DMS153 treated with DMSO at 0.1 percent for 48 hours (cell line): Measurements from ENCODE around the gene HOXB6.

Source experiments
- DNase-seq: peaks from one replicate; lab custom pipeline; 2025; ENCODE audit not compliant: unreplicated experiment; lab: John Stamatoyannopoulos, UW

The HOXB6 gene

GRCh38 chr17:48634493-48635208, 29.9 kb upstream of the HOXB6 start:
- DNase-seq, result no peak

GRCh38 chr17:48633266-48633677, 28.5 kb upstream of the HOXB6 start:
- DNase-seq, result no peak

DNA sequence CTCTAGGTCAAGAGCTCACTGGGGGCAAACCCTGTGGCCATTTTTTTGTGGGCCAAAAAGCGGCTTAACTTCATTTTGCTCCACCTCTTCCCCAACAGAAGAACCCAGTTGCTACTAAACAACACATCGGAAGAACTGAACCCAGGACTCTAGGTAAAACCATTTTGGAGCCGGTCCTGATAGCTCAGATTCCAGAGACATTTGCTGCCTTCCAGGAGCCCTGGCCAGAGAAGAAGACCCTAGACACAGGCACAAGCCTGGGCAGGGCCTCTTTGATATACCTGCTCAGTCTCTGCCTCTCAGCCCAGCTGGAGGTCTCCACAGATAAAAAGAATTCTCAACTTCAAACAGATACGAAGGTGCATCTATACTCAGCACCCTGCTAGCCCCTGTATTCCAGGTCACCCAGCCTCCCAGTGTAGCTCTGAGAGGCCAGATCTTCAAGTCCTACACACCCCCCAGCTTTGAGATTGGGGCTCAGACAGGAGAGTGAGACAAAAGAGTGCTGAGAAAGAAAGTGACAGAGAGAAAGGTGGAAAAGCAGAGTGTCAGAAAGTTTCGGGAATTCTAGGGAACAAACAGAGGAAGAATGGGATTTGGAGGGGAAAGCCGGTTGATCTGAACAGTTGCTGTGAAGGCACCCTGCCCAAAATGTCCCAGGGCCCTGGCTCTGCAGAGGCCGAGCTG, 27.9 kb upstream of the HOXB6 start:
- no peak for DNase-seq

GRCh38 chr17:48631693-48632578, 27.1 kb upstream of the HOXB6 start:
- no peak for DNase-seq

DNA sequence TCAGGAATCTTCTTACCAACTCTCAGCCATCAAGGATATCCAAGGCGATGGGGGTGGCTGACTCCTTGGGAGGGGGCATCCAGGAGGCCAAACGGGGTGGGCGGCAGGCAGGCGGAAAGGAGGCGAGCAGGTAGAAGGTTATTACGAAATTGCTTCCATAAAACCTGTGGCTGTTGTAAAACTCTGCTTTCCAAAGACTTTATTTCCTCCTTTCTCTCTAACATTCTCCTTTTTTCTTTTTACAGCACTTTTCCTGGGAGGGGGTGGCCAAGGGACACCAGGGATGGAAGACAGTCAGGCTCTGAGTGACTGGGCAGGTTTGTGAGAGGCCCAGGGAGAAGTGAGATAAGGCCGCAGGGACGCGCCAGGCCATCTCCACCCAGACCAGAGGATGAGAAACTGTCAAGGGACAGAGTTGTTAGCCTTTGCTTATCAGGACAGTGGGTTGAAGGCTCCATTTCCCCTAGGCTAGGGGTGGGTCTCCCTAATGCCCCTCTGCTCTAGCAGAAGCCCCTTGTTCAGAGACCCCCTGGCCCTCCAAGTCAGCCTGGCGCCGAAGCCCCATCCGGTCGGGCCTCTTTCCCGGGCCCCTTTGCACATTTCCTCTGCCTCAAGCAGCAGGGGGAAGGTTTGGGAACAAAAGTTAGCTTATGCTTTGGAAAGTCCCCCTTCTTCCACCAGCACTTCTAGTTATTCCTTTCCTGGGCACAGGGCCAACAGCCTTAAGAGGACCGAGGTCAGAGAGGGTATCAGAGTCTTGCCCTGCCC, 26.3 kb upstream of the HOXB6 start:
- no peak for DNase-seq

GRCh38 chr17:48630009-48630924, 25.5 kb upstream of the HOXB6 start:
- DNase-seq, result no peak

GRCh38 chr17:48629411-48629759, 24.6 kb upstream of the HOXB6 start:
- DNase-seq, result no peak

- DNase-seq, result no peak
Measured at GRCh38 chr17:48628649-48629410, 24.0 kb upstream of the HOXB6 start.

- no peak for DNase-seq
Measured at GRCh38 chr17:48627623-48628521, 23.1 kb upstream of the HOXB6 start.

- DNase-seq, result no peak
Measured at GRCh38 chr17:48627118-48627597, 22.4 kb upstream of the HOXB6 start.

GRCh38 chr17:48626245-48627117, 21.7 kb upstream of the HOXB6 start, which contains the start of gene HOXB9:
HOXB9 (minus strand) TSS chr17:48626358; CDS start chr17:48626269, 89 bp downstream.
- no peak for DNase-seq

DNA sequence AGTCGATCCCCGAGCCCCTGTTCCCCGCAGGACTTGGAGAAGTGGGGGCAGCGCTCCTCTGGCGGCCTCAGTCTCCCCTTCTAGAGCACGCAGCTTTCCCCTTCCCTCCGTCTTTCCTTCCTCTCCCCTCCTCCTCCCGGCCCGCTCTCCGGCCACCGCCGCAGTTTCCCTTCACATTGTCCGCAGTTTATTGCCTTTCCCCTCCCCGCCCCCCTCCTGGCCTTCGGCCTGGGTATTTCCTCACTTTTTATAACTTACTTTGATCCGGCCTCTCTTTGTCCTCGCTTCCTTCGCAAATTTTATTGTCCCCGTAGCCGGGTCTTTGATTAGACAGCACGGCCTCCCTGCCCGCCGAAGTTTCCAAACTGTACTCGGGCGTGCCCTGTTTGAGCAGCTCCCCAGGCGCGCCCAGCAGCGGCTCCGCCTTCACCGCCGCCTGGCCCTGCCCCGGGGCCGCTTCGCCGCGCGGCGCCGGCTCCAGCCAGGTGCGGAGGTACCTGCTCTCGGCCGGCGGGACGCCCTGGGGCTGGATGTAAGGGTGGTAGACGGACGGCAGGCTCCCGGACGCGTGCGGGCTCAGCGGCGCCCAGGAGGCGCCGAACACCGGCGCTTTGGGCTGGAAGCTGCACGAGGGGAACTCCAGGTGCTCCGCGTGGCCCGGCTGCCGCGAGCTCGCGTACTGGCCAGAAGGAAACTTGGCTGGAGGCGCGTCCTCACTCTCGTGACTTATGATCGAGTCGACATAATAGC, 20.9 kb upstream of the HOXB6 start:
- DNase-seq, result no peak

DNA sequence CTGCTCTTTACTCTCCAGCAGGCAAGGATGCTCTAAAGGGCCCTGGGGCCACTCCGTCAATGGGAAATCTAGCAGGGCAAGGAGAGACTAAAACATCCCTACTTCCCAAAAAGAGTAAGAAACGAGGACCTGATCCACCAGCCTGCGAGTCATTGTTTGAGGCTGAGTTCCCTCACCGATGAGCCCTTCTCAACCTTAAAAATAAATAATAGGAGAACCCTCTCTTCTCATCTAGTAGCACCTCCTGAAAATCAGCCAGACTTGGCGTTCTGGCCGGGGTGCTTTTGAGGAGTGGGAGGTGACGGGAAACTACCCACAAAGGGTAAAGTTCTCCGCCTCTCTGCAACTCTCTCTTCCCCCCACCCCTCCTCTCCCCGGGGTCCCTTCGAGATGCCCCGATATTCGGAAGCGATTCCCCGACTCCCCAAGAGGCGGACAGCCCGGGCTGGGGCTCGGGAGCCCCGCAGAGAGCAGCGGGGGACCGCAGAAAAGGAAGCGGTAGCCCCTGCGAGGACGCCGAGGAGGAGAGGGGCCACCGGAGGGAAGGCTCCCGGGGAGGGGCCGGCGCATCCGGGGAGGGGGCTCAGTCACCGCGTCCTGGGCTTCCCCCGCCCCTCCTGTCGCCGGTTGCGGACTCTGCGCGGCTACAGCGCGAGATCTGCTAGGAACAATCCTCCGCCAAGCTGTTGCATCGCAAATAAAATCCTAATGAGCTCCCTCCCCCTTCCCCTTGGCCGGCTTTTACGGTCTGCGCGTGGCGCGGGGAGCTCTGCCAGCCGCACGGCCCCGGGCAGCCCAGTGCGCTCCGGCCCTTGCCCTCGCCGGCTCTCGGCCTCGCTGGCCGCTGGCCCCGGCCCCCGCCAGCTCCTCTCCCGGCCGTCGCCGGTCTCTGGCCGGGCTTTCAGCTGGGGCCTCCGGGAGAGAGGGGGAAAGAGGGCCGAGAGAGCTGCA, 20.0 kb upstream of the HOXB6 start:
- no peak for DNase-seq

GRCh38 chr17:48624118-48624517, 19.3 kb upstream of the HOXB6 start:
- no peak for DNase-seq

- DNase-seq, result no peak
Measured at GRCh38 chr17:48623583-48623982, 18.8 kb upstream of the HOXB6 start.
